ENCODE results near the gene AKAP10. TPM values are rescaled to one million over a fixed set of nuclear protein-coding genes. Genes with fewer than 3 reads are reported as not detected.
A peak's percentile ranks its signal among the peaks of the same experiment; 100 is the strongest.

Gene AKAP10
- total RNA-seq, 1 experiment from 2014 or later, result 20.2 TPM

GRCh38 chr17:20008242-20009051 is 30.8 kb upstream of the AKAP10 start:
- Histone ChIP-seq H2AFZ (ENCODE audit: low read length) (peak overlapping the region; percentile 79), H2BK15ac (ENCODE audit: low read depth, low read length) (no peak overlapping the region), H3K4me1 (ENCODE audit: insufficient read depth, low read length) (no peaks in the 10 kb centered on the region), H3K14ac (ENCODE audit: insufficient read depth, low read length) (no peak overlapping the region), H3K4me2 (ENCODE audit: insufficient read depth, insufficient read length, low read length) (peak overlapping the region; percentile 57), H4K8ac (replicated peaks; ENCODE audit: insufficient read length, low read depth, low read length) (no peak overlapping the region), H3K23ac (ENCODE audit: insufficient read length, low read depth, low read length) (no peak overlapping the region), H2AK5ac (ENCODE audit: insufficient read length, low read length) (no peak overlapping the region), H2BK120ac (ENCODE audit: low read depth, low read length, poor library complexity, severe bottlenecking) (no peak overlapping the region), H3K56ac (ENCODE audit: insufficient read length, low read depth, low read length) (no peak overlapping the region), H2BK12ac (ENCODE audit: insufficient read length, low read depth, low read length) (no peak overlapping the region), H3K79me2 (ENCODE audit: insufficient read depth, low read length) (no peaks in the 10 kb centered on the region), H2BK20ac (ENCODE audit: low read depth, low read length, poor library complexity, severe bottlenecking) (no peak overlapping the region), H4K5ac (ENCODE audit: insufficient read length, low read depth, low read length) (no peak overlapping the region), H3K27me3 (ENCODE audit: insufficient read depth, low read length) (no peaks in the 10 kb centered on the region), H2BK5ac (ENCODE audit: insufficient read length, low read length) (no peak overlapping the region), H3K23me2 (ENCODE audit: insufficient read length, low read depth, low read length, poor library complexity, severe bottlenecking) (peaks cover 6% of the 10 kb centered on the region), H3K27ac (ENCODE audit: insufficient read length, low read depth, low read length) (no peak overlapping the region), H3K9ac (ENCODE audit: extremely low read depth, insufficient read length, low read length) (no peak overlapping the region), H3T11ph (ENCODE audit: low read length) (no peak overlapping the region), H3K79me1 (ENCODE audit: insufficient read depth, low read depth, low read length, poor library complexity, severe bottlenecking) (no peaks in the 10 kb centered on the region), H3K9me3 (ENCODE audit: control insufficient read depth, low read depth, low read length) (no peaks in the 10 kb centered on the region), H3K18ac (ENCODE audit: insufficient read length, low read depth, low read length) (no peak overlapping the region), H3K4ac (ENCODE audit: low read depth, low read length) (no peak overlapping the region), H4K91ac (ENCODE audit: insufficient read length, low read depth, low read length) (no peak overlapping the region), H4K20me1 (ENCODE audit: control insufficient read depth, insufficient read depth, insufficient read length) (no peaks in the 10 kb centered on the region)
- peaks cover 35% of the 10 kb centered on the region for H3K27me3 Mint-ChIP-seq (ENCODE audit: low read depth)
- peaks cover 11 to 16% of the 10 kb centered on the region in 2 experiments for H3K4me1 Mint-ChIP-seq
- H3K9me3 Mint-ChIP-seq, result no peaks in the 10 kb centered on the region
- peak overlapping the region; percentile 84 to 92 for H3K4me3 Mint-ChIP-seq
- TF ChIP-seq CTCF (conservative IDR thresholded peaks at IDR 0.05), result no peak
- H3K36me3 Mint-ChIP-seq (ENCODE audit: insufficient read depth in 1 of 3, low read depth in 3 of 3), result no peaks in the 10 kb centered on the region
- WGBS (ENCODE audit: extremely low coverage, insufficient read length, low lambda C conversion rate), result no CpG with 5 or more reads among the region's 35 CpGs
- no peak overlapping the region for H3K27ac Mint-ChIP-seq
- DNase-seq, result peak; percentile 79
